ENCODE results near the gene MUC4. TPM values are rescaled to one million over a fixed set of nuclear protein-coding genes. Genes with fewer than 3 reads are reported as not detected.
A peak's percentile ranks its signal among the peaks of the same experiment; 100 is the strongest.

The MUC4 gene
- total and polyA plus RNA-seq, 12 donors = 0.03 to 0.17 (median 0.09) TPM; not detected in 6

- Histone ChIP-seq H3K36me3 (replicated peaks in 1 of 2) (no peaks in the 10 kb centered on the region), H3K27ac (no peak overlapping the region), H3K4me1 (replicated peaks in 1 of 2) (no peaks in the 10 kb centered on the region), H3K27me3 (no peaks in the 10 kb centered on the region), H3K9me3 (replicated peaks in 1 of 3) (no peaks in the 10 kb centered on the region), H3K4me3 (no peak overlapping the region)
- DNase-seq = peak in 2 of 7 donors; percentile 6 to 10
- no peak for TF ChIP-seq POLR2A (IDR thresholded peaks at IDR 0.05)
- TF ChIP-seq, protein P1, sequence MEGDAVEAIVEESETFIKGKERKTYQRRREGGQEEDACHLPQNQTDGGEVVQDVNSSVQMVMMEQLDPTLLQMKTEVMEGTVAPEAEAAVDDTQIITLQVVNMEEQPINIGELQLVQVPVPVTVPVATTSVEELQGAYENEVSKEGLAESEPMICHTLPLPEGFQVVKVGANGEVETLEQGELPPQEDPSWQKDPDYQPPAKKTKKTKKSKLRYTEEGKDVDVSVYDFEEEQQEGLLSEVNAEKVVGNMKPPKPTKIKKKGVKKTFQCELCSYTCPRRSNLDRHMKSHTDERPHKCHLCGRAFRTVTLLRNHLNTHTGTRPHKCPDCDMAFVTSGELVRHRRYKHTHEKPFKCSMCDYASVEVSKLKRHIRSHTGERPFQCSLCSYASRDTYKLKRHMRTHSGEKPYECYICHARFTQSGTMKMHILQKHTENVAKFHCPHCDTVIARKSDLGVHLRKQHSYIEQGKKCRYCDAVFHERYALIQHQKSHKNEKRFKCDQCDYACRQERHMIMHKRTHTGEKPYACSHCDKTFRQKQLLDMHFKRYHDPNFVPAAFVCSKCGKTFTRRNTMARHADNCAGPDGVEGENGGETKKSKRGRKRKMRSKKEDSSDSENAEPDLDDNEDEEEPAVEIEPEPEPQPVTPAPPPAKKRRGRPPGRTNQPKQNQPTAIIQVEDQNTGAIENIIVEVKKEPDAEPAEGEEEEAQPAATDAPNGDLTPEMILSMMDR (IDR thresholded peaks at IDR 0.05) = no peak
- WGBS, 4 donors = 73 to 86% (median 79%) methylated on average over 13 to 16 of the region's 16 CpGs
- intact Hi-C loops (cut with DNase I) = no loop called here
Observed at GRCh38 chr3:195770081-195770840, 41.5 kb downstream of the MUC4 start.

- Histone ChIP-seq H3K4me3 (no peak overlapping the region), H3K4me1 (replicated peaks in 1 of 2) (no peaks in the 10 kb centered on the region), H3K27me3 (no peaks in the 10 kb centered on the region), H3K27ac (no peak overlapping the region), H3K36me3 (replicated peaks in 1 of 2) (no peaks in the 10 kb centered on the region), H3K9me3 (replicated peaks in 1 of 3) (no peaks in the 10 kb centered on the region)
- no peak for TF ChIP-seq POLR2A (IDR thresholded peaks at IDR 0.05)
- TF ChIP-seq, protein P1 (IDR thresholded peaks at IDR 0.05) = no peak
- intact Hi-C loops (cut with DNase I) = no loop called here
- DNase-seq = no peak
- 86 to 95% (median 93%) methylated on average over 10 of the region's 10 CpGs for WGBS, 4 donors
Observed at GRCh38 chr3:195769551-195769950, 42.2 kb downstream of the MUC4 start.

GRCh38 chr3:195768831-195769303 is 42.9 kb downstream of the MUC4 start:
- intact Hi-C loops (cut with DNase I) = no loop called here
- no peak for DNase-seq
- TF ChIP-seq POLR2A (IDR thresholded peaks at IDR 0.05) = no peak
- TF ChIP-seq, protein P1 (IDR thresholded peaks at IDR 0.05) = no peak

GRCh38 chr3:195768414-195768813 is 43.3 kb downstream of the MUC4 start:
- Histone ChIP-seq H3K9me3 (replicated peaks in 1 of 3) (no peaks in the 10 kb centered on the region), H3K4me1 (replicated peaks in 1 of 2) (no peaks in the 10 kb centered on the region), H3K36me3 (replicated peaks in 1 of 2) (no peaks in the 10 kb centered on the region), H3K4me3 (no peak overlapping the region), H3K27me3 (no peaks in the 10 kb centered on the region), H3K27ac (no peak overlapping the region)
- WGBS, 4 donors = 73 to 78% (median 76%) methylated on average over 6 of the region's 6 CpGs
- TF ChIP-seq POLR2A (IDR thresholded peaks at IDR 0.05) = no peak
- TF ChIP-seq, protein P1 (IDR thresholded peaks at IDR 0.05) = no peak
- DNase-seq = no peak
- intact Hi-C loops (cut with DNase I) = no loop called here

More at GRCh38 chr3:195768831-195769303, 42.9 kb downstream of the MUC4 start:
- Histone ChIP-seq H3K27me3 (no peaks in the 10 kb centered on the region), H3K4me1 (replicated peaks in 1 of 2) (no peaks in the 10 kb centered on the region), H3K36me3 (replicated peaks in 1 of 2) (no peaks in the 10 kb centered on the region), H3K4me3 (no peak overlapping the region), H3K27ac (no peak overlapping the region), H3K9me3 (replicated peaks in 1 of 3) (no peaks in the 10 kb centered on the region)
- WGBS, 4 donors = 53 to 85% (median 76%) methylated on average over 8 to 17 of the region's 17 CpGs
